ENCODE data around the gene TMPRSS6. TPM values are rescaled to one million over a fixed set of nuclear protein-coding genes. Genes with fewer than 3 reads are reported as not detected.

Gene TMPRSS6
- total RNA-seq, 2 experiments from 2014 or later = 11.3 to 12.4 TPM

DNA sequence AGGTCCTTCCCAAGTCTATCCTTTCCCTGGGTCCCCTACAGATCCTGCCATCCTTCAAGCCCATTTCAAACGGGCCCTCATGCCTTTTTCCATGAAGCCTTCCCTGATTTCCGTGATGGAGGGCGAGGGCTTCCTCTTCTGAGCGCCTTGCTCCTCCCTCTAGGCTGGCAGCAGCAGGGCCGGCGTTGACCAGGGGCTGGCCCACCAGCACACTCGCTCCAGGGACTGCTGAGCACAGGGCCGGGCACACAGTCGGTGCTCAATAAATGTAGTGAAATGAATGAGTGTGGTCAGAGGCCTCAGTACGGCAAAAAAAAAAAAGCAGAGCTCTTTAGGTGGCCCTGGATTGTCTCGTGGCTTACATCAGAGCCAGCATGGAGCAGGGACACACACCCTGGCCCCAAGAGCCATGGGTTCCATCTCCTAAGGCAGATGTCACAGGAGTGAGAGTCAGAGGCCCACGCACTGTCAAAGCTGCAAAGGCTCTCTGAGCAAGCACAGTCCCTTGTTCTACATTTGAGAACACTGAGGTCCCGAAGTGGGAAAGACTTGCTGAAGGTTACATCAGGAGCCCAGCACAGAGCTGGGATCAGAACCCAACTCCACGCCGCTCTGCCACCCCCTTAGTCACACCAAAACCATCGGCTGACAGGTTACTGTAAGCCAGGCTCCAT is 37.1 kb upstream of the TMPRSS6 start:
- H3K27me3 Mint-ChIP-seq = no peaks in the 10 kb centered on the region
- TF ChIP-seq, protein P1, sequence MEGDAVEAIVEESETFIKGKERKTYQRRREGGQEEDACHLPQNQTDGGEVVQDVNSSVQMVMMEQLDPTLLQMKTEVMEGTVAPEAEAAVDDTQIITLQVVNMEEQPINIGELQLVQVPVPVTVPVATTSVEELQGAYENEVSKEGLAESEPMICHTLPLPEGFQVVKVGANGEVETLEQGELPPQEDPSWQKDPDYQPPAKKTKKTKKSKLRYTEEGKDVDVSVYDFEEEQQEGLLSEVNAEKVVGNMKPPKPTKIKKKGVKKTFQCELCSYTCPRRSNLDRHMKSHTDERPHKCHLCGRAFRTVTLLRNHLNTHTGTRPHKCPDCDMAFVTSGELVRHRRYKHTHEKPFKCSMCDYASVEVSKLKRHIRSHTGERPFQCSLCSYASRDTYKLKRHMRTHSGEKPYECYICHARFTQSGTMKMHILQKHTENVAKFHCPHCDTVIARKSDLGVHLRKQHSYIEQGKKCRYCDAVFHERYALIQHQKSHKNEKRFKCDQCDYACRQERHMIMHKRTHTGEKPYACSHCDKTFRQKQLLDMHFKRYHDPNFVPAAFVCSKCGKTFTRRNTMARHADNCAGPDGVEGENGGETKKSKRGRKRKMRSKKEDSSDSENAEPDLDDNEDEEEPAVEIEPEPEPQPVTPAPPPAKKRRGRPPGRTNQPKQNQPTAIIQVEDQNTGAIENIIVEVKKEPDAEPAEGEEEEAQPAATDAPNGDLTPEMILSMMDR (IDR thresholded peaks at IDR 0.05) = no peak
- H3K27ac Mint-ChIP-seq = peak overlapping the region; percentile 93
- ATAC-seq (no peak), DNase-seq (no peak)
- H3K36me3 Mint-ChIP-seq (ENCODE audit: low read depth) = peaks cover 81% of the 10 kb centered on the region
- H3K9me3 Mint-ChIP-seq = peaks cover 9% of the 10 kb centered on the region
- peak overlapping the region; percentile 87 for H3K4me3 Mint-ChIP-seq
- CTCF ChIA-PET = interaction anchor here (1.0 to 8.0 kb wide), 5 partner anchors 18 to 114 kb away, joined by 3 to 119 read pairs (median 49); no protein-coding TSS in a partner anchor
- POLR2A ChIA-PET = interaction anchor here (0.5 to 15.9 kb wide), 7 partner anchors 10 to 282 kb away, joined by 3 to 321 read pairs (median 4); no protein-coding TSS in a partner anchor
- H3K4me1 Mint-ChIP-seq (ENCODE audit: low read depth) = peaks cover 70% of the 10 kb centered on the region
- intact Hi-C loops (cut with micrococcal nuclease) = loop anchor here (10.0 kb wide), 1 partner anchor 48 kb away; no protein-coding TSS in a partner anchor

DNA sequence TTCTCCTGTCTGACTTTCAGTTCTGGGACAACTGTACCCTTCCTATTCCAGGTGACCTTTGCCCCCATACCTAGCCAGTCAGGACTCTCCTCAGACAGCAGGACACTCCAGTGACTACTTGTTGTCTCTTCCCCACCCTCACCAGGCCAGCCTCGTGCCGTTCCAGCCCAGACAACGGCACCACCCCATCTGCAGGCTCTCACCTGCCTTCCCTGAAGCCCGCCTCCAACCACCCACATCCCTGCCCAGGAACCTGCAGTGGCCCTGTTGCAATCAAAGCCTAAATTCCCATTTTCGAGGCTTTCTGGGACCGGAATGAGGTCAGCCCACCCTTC is 36.5 kb upstream of the TMPRSS6 start:
- Mint-ChIP-seq H3K27me3 (no peaks in the 10 kb centered on the region), H3K9me3 (peaks cover 5% of the 10 kb centered on the region), H3K27ac (peak overlapping the region; percentile 93), H3K4me1 (ENCODE audit: low read depth) (peaks cover 69% of the 10 kb centered on the region), H3K4me3 (peak overlapping the region; percentile 87), H3K36me3 (ENCODE audit: low read depth) (peaks cover 86% of the 10 kb centered on the region)
- CTCF ChIA-PET = interaction anchor here (1.0 to 2.4 kb wide), 6 partner anchors 14 to 114 kb away, joined by 3 to 8 read pairs (median 3); no protein-coding TSS in a partner anchor
- intact Hi-C loops (cut with micrococcal nuclease) = loop anchor here (10.0 kb wide), 1 partner anchor 49 kb away; no protein-coding TSS in a partner anchor
- TF ChIP-seq, protein P1 (IDR thresholded peaks at IDR 0.05) = no peak
- POLR2A ChIA-PET = interaction anchor here (0.6 to 15.9 kb wide), 6 partner anchors 10 to 283 kb away, joined by 3 to 321 read pairs (median 6); no protein-coding TSS in a partner anchor
- ATAC-seq = no peak
- no peak for DNase-seq

- H3K27me3 Mint-ChIP-seq = no peaks in the 10 kb centered on the region
- ChIA-PET POLR2A (interaction anchor here (1.7 to 15.9 kb wide), 4 partner anchors 18 to 79 kb away, joined by 5 to 321 read pairs (median 64); no protein-coding TSS in a partner anchor), CTCF (interaction anchor here (0.9 to 2.4 kb wide), 9 partner anchors 11 to 115 kb away, joined by 3 to 8 read pairs (median 3); no protein-coding TSS in a partner anchor)
- H3K27ac Mint-ChIP-seq = peak overlapping the region; percentile 93
- TF ChIP-seq, protein P1 (IDR thresholded peaks at IDR 0.05) = no peak
- no peak for ATAC-seq
- intact Hi-C loops (cut with micrococcal nuclease) = loop anchor here (10.0 kb wide), 1 partner anchor 49 kb away; no protein-coding TSS in a partner anchor
- peaks cover 69% of the 10 kb centered on the region for H3K4me1 Mint-ChIP-seq (ENCODE audit: low read depth)
- H3K36me3 Mint-ChIP-seq (ENCODE audit: low read depth) = peaks cover 87% of the 10 kb centered on the region
- H3K4me3 Mint-ChIP-seq = peak overlapping the region; percentile 87
- no peak for DNase-seq
- no peaks in the 10 kb centered on the region for H3K9me3 Mint-ChIP-seq
Observed at GRCh38 chr22:37145180-37146050, 35.9 kb upstream of the TMPRSS6 start.

GRCh38 chr22:37144180-37144554 is 34.7 kb upstream of the TMPRSS6 start:
- H3K4me1 Mint-ChIP-seq (ENCODE audit: low read depth) = peaks cover 74% of the 10 kb centered on the region
- ATAC-seq (no peak), DNase-seq (no peak)
- peaks cover 88% of the 10 kb centered on the region for H3K36me3 Mint-ChIP-seq (ENCODE audit: low read depth)
- CTCF ChIA-PET = interaction anchor here (0.9 to 2.4 kb wide), 3 partner anchors 19 to 55 kb away, joined by 3 to 8 read pairs (median 6); no protein-coding TSS in a partner anchor
- TF ChIP-seq, protein P1 (IDR thresholded peaks at IDR 0.05) = no peak
- H3K4me3 Mint-ChIP-seq = no peak overlapping the region
- H3K27ac Mint-ChIP-seq = peak overlapping the region; percentile 34
- POLR2A ChIA-PET = interaction anchor here (0.7 to 15.9 kb wide), 4 partner anchors 17 to 77 kb away, joined by 3 to 321 read pairs (median 4); no protein-coding TSS in a partner anchor
- intact Hi-C loops (cut with micrococcal nuclease) = loop anchor here (10.0 kb wide), 1 partner anchor 51 kb away; no protein-coding TSS in a partner anchor
- no peaks in the 10 kb centered on the region for H3K9me3 Mint-ChIP-seq
- no peaks in the 10 kb centered on the region for H3K27me3 Mint-ChIP-seq
